Epithelial cell of proximal tubule (primary cell): ENCODE measurements around the gene TBX10. TPM values are rescaled to one million over a fixed set of nuclear protein-coding genes. Genes with fewer than 3 reads are reported as not detected.

Source experiments
- DNase-seq: peaks from one replicate; pipeline ENCODE4 v3.0.0-alpha.2; 2011; ENCODE audit warnings: low read depth
- H3K4me3 ChIP-seq: 2 replicates; pipeline ENCODE4 v1.5.1; 2011; ENCODE audit warnings: low read depth, mild to moderate bottlenecking, low read length
- CTCF ChIP-seq: conservative IDR thresholded peaks from 2 replicates; pipeline ENCODE4 v1.5.1; 2012; ENCODE audit warnings: low read depth, mild to moderate bottlenecking, low read length
- total RNA-seq: library from RNA; depleted of rRNA; stranded (reverse); fragments of >200 nt; gene quantifications from 2 replicates; pipeline ENCODE4 v1.2.3, GENCODE V29; 2015

TBX10 gene
- total RNA-seq, 1 donor from 2014 or later = not detected

DNA sequence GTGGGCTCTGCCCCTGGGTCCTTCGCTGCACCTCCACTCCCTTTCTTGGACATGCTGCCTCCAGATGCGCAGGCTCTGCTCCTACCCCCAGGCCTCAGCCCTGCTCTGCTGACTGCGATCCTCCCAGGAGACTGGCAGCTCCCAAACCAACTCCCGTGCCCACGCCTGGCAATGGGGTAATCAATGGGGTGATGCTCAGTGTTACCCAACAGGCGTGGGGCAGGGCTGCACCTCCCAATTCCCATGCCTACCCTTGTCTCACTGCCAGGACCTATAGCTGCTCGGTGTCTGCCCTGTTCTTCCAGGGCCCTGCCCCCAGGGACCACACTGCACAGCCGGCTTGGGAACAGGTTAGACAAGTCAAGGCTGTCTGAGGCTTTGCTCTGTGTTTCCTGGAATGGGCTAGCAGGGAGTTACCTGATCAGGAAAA lies 34.9 kb upstream of the TBX10 start, which contains the start of gene ALDH3B2:
Gene ALDH3B2, minus strand, starts transcription at position 182 of the 430 bp plus-strand sequence. CDS start 7,688 bp downstream, outside the sequence.
- no peak within 1 kb of the TSS for H3K4me3 ChIP-seq
- no peak for TF ChIP-seq CTCF
- no peak for DNase-seq

- no peak for TF ChIP-seq CTCF
- no peak for DNase-seq
- H3K4me3 ChIP-seq = no peak overlapping the region
These were observed 34.3 kb upstream of the TBX10 start for GRCh38 chr11:67673902-67674301.

DNA sequence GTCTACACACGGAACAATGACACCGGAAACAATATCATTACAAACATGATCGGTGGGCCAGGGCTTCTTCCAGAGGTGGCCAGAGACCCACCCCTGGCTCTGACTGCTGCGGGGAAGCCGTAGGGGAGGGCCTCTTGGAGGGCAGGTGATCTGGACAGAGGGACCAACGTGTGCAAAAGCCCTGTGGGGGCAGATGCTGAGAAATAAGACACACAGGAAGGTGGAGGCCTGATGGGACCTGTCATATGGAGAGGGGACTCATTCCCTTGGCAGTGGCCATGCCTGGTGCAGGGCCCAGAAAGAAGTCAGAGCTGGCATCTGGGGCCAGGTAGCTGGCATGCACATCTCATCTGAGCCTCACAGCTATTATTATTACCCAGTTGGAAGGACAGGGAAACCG lies 33.8 kb upstream of the TBX10 start:
- no peak overlapping the region for H3K4me3 ChIP-seq
- no peak for DNase-seq
- TF ChIP-seq CTCF = no peak

DNA sequence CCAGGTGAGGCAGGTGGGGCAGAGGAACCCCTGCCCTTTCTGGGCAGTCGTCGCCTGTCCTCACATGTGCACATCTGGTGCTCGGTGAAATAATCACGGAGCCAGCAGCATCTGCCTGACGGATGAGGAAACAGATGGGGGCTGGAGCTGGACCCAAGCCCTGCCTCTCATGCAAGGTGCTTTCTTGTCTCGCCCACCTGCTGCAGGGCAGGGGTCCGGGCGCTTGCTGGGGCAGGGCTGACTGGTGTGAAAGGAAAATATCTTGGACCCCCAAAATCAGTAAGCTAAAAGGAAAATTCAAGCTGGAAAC lies 31.6 kb upstream of the TBX10 start:
- TF ChIP-seq CTCF = no peak
- DNase-seq = no peak
- H3K4me3 ChIP-seq = no peak overlapping the region

- DNase-seq = no peak
- no peak overlapping the region for H3K4me3 ChIP-seq
- TF ChIP-seq CTCF = no peak
These were observed 31.0 kb upstream of the TBX10 start for GRCh38 chr11:67670316-67671210.

DNA sequence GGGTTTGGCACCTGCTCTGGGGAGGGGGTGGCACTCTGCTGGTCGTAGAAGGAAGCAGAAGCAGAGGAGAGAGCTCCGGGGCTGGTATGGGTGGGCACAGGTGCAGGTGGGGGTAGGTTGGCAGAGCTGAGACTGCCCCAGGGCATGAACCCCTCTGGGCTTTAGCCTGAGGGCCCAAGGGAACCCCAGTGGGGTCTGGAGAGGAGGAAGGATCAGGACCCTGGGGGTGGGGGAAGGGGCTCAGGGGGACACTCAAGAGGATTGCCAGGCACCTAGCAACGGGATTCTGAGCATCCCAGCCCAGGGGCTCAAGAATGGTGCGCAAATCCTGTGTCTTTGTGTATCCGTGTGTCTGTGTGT lies 28.6 kb upstream of the TBX10 start:
- H3K4me3 ChIP-seq = no peak overlapping the region
- no peak for DNase-seq
- no peak for TF ChIP-seq CTCF

GRCh38 chr11:67667490-67668191 lies 28.1 kb upstream of the TBX10 start:
- TF ChIP-seq CTCF = no peak
- H3K4me3 ChIP-seq = no peak overlapping the region
- no peak for DNase-seq
